PC-9 (cell line): ENCODE results near the gene PJA1. TPM values are rescaled to one million over a fixed set of nuclear protein-coding genes. Genes with fewer than 3 reads are reported as not detected.
A peak's percentile ranks its signal among the peaks of the same experiment; 100 is the strongest.

Experiments
- BruUV-seq: library from RNA; stranded (reverse); fragments of 400-500 nt; replicated peaks from 2 replicates; lab custom pipeline; 2021; lab: Mats Ljungman, UMichigan
- CTCF ChIA-PET: fragments of 300-600 bp; sonication (Branson Sonifier 250); formaldehyde crosslinking; loops from one replicate; lab custom pipeline; 2022; ENCODE audit warnings: antibody characterized with exemption; lab: Charles Lee
- POLR2A ChIA-PET: fragments of 300-600 bp; sonication (Branson Sonifier 250); formaldehyde crosslinking; loops from one replicate; lab custom pipeline; 2022; ENCODE audit warnings: antibody characterized with exemption; ENCODE audit not compliant: unreplicated experiment; lab: Charles Lee
- DNase-seq, 2 experiments: peaks; one replicate each; pipeline versions ENCODE4 v3.0.0 to v3.0.0-alpha.2; 2015 to 2022; ENCODE audit warnings: mixed read lengths in 1 of 2
- H2AFZ ChIP-seq: fragments of 200-600 bp; sonication (generic); 2 replicates; pipeline ENCODE4 v1.8.1; 2017; ENCODE audit warnings: antibody characterized with exemption
- H3F3A ChIP-seq: fragments of 200-600 bp; sonication (generic); 2 replicates; pipeline ENCODE4 v1.8.1; 2017; ENCODE audit warnings: antibody characterized with exemption, mild to moderate bottlenecking, low read depth; ENCODE audit not compliant: insufficient read depth
- H3K27ac ChIP-seq: fragments of 200-600 bp; sonication (generic); 2 replicates; pipeline ENCODE4 v1.6.1; 2016; ENCODE audit warnings: mixed run types
- H3K27me3 ChIP-seq: fragments of 200-600 bp; sonication (generic); 2 replicates; pipeline ENCODE4 v1.6.1; 2016; ENCODE audit warnings: low read depth, mixed run types; ENCODE audit not compliant: insufficient read depth
- H3K36me3 ChIP-seq: fragments of 200-600 bp; sonication (generic); 2 replicates; pipeline ENCODE4 v1.6.1; 2016; ENCODE audit warnings: low read depth, mixed run types
- H3K4me1 ChIP-seq: fragments of 200-600 bp; sonication (generic); replicated peaks from 2 replicates; pipeline ENCODE4 v1.6.1; 2016; ENCODE audit warnings: mixed run types; ENCODE audit not compliant: insufficient read depth
- H3K4me2 ChIP-seq: fragments of 200-600 bp; sonication (generic); 2 replicates; pipeline ENCODE4 v1.6.1; 2017; ENCODE audit warnings: mixed run types
- H3K4me3 ChIP-seq: fragments of 200-600 bp; sonication (generic); 2 replicates; pipeline ENCODE4 v1.6.1; 2016; ENCODE audit warnings: mixed run types
- H3K79me2 ChIP-seq: fragments of 200-600 bp; sonication (generic); 2 replicates; pipeline ENCODE4 v1.6.1; 2017; ENCODE audit warnings: low read depth, mixed run types
- H3K9me2 ChIP-seq: fragments of 200-600 bp; sonication (generic); 2 replicates; pipeline ENCODE4 v1.8.1; 2017; ENCODE audit warnings: mild to moderate bottlenecking; ENCODE audit not compliant: insufficient read depth
- H3K9me3 ChIP-seq: fragments of 200-600 bp; sonication (generic); 2 replicates; pipeline ENCODE4 v1.8.1; 2016; ENCODE audit warnings: low read depth; ENCODE audit not compliant: insufficient read depth
- H4K20me1 ChIP-seq: fragments of 200-600 bp; sonication (generic); 2 replicates; pipeline ENCODE4 v1.8.1; 2017; ENCODE audit not compliant: insufficient read depth
- CTCF ChIP-seq: fragments of 200-600 bp; sonication (generic); conservative IDR thresholded peaks from 2 replicates; pipeline ENCODE4 v1.6.1; 2017; ENCODE audit warnings: mixed run types, antibody characterized with exemption, mild to moderate bottlenecking, moderate library complexity
- EZH2 ChIP-seq: fragments of 200-600 bp; sonication (generic); IDR thresholded peaks from 2 replicates; pipeline ENCODE4 v1.8.0; 2017; ENCODE audit warnings: antibody characterized with exemption, low read depth
- intact Hi-C: fragments of 100-400 bp; cut with micrococcal nuclease; formaldehyde crosslinking; loops from one replicate; pipeline ENCODE4 v1.10.0; 2022; ENCODE audit not compliant: unreplicated experiment
- total RNA-seq: library from RNA; stranded (reverse); gene quantifications from 2 replicates; pipeline ENCODE4 v1.2.3, GENCODE V29; 2021

Gene PJA1
- total RNA-seq, 1 experiment from 2014 or later, result 27.7 TPM

DNA sequence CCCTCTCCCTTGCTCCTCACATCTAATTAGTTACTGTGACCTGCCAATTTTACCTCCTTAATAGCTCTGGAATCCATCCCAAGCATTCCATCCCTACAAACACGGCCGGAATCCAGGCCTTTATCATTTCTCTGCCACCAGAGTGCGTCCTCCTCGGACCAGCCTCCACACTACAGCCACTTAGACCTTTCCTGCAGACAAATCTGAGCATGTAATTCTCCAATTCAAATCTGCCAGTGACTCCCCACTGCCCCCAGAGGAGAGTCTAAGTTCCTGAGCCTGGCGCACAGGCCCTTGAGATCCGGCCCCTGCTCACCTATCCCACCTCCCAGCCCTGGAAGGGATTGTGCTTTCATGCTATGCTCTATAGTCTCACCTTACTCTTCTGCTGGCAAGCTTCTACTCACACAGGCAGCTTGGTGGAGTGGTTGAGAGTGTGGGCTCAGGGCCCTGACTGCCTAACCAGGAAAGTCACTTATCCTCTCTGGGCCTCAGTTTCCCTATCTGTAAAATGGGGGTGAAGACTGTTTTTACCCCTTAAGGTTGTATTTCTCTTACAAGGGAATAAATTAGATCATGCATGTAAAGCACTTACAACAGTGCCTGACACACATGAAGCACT is 31.2 kb downstream of the PJA1 start:
- TF ChIP-seq CTCF, result peak; percentile 58
- TF ChIP-seq EZH2, result no peak
- intact Hi-C loops, result loop anchor here (5.0 kb wide), 1 partner anchor 88 kb away; no protein-coding TSS in a partner anchor
- no peak overlapping the region for H3K4me3 ChIP-seq
- no peaks in the 10 kb centered on the region for H4K20me1 ChIP-seq
- H3K4me1 ChIP-seq, result no peaks in the 10 kb centered on the region
- ChIA-PET CTCF (no interaction called here), POLR2A (no interaction called here)
- no peaks in the 10 kb centered on the region for H3K27me3 ChIP-seq
- H3K79me2 ChIP-seq, result no peaks in the 10 kb centered on the region
- H3K4me2 ChIP-seq, result no peak overlapping the region
- H3K9me3 ChIP-seq, result no peaks in the 10 kb centered on the region
- no peaks in the 10 kb centered on the region for H3K36me3 ChIP-seq
- H2AFZ ChIP-seq, result no peak overlapping the region
- H3K9me2 ChIP-seq, result no peaks in the 10 kb centered on the region
- no peak overlapping the region for H3K27ac ChIP-seq
- peak; percentile 37 to 68 for DNase-seq
- no TSS peak for BruUV-seq
- H3F3A ChIP-seq, result no peaks in the 10 kb centered on the region

GRCh38 chrX:69131886-69132285 is 33.4 kb downstream of the PJA1 start:
- H3K36me3 ChIP-seq, result no peaks in the 10 kb centered on the region
- no peak for TF ChIP-seq CTCF
- TF ChIP-seq EZH2, result no peak
- no TSS peak for BruUV-seq
- H3K9me2 ChIP-seq, result no peaks in the 10 kb centered on the region
- intact Hi-C loops, result loop anchor here (5.0 kb wide), 1 partner anchor 90 kb away; no protein-coding TSS in a partner anchor
- no peaks in the 10 kb centered on the region for H3K9me3 ChIP-seq
- H2AFZ ChIP-seq, result no peak overlapping the region
- H3K4me3 ChIP-seq, result no peak overlapping the region
- H3K4me1 ChIP-seq, result peaks cover 11% of the 10 kb centered on the region; the same call in 1 of the 2 replicates
- H4K20me1 ChIP-seq, result no peaks in the 10 kb centered on the region
- CTCF ChIA-PET, result no interaction called here
- H3K27me3 ChIP-seq, result no peaks in the 10 kb centered on the region
- H3F3A ChIP-seq, result no peaks in the 10 kb centered on the region
- no peak overlapping the region for H3K4me2 ChIP-seq
- POLR2A ChIA-PET, result interaction anchor here (0.6 kb wide), 1 partner anchor 36 kb away, joined by 3 read pairs; no protein-coding TSS in a partner anchor
- no peak overlapping the region for H3K27ac ChIP-seq
- no peak for DNase-seq
- no peaks in the 10 kb centered on the region for H3K79me2 ChIP-seq

- intact Hi-C loops, result loop anchor here (5.0 kb wide), 1 partner anchor 92 kb away; no protein-coding TSS in a partner anchor
- Histone ChIP-seq H3K9me2 (no peaks in the 10 kb centered on the region), H3K9me3 (no peaks in the 10 kb centered on the region), H3K4me2 (no peak overlapping the region), H3K4me3 (no peak overlapping the region), H3K36me3 (no peaks in the 10 kb centered on the region), H3K27me3 (no peaks in the 10 kb centered on the region), H3K27ac (no peak overlapping the region), H3F3A (no peaks in the 10 kb centered on the region), H3K4me1 (peaks cover 17% of the 10 kb centered on the region; the same call in 1 of the 2 replicates), H3K79me2 (no peaks in the 10 kb centered on the region), H4K20me1 (no peaks in the 10 kb centered on the region), H2AFZ (no peak overlapping the region)
- POLR2A ChIA-PET, result no interaction called here
- CTCF ChIA-PET, result no interaction called here
- no TSS peak for BruUV-seq
- TF ChIP-seq CTCF (no peak), EZH2 (no peak)
- DNase-seq, result no peak
Measured at GRCh38 chrX:69130439-69130838, 34.8 kb downstream of the PJA1 start.
